Prostate gland (tissue), 2 donors: ENCODE measurements around the gene TCF7. TPM values are rescaled to one million over a fixed set of nuclear protein-coding genes. Genes with fewer than 3 reads are reported as not detected.

Experiments
- DNase-seq: peaks from one replicate; pipeline ENCODE4 v3.0.0-alpha.2; 2019; ENCODE audit warnings: low spot score
- H3K27ac ChIP-seq, 2 donors: fragments of 200-600 bp; sonication (generic); 2 replicates each; pipeline ENCODE4 v1.5.1; 2017 to 2019
- H3K27me3 ChIP-seq: fragments of 200-600 bp; sonication (generic); replicated peaks from 2 replicates; pipeline ENCODE4 v1.5.1; 2019; ENCODE audit not compliant: insufficient read depth
- H3K36me3 ChIP-seq, 2 donors: fragments of 200-600 bp; sonication (generic); 1 replicate in 1 of 2; 2 replicates in 1 of 2; pipeline versions ENCODE4 v1.5.1 to v1.8.1; 2017 to 2019
- H3K4me1 ChIP-seq: fragments of 200-600 bp; sonication (generic); replicated peaks from 2 replicates; pipeline ENCODE4 v1.5.1; 2019
- H3K4me3 ChIP-seq, 2 donors: fragments of 200-600 bp; sonication (generic); 2 replicates each; pipeline ENCODE4 v1.5.1; 2017 to 2019
- H3K9me3 ChIP-seq: fragments of 200-600 bp; sonication (generic); 2 replicates; pipeline ENCODE4 v1.5.1; 2017
- CTCF ChIP-seq, 4 experiments: fragments of 200-600 bp in 2 of 4; fragments of 450-650 bp in 2 of 4; sonication (generic) in 2 of 4; IDR thresholded peaks; 1 replicate in 3 of 4; 2 replicates in 1 of 4; pipeline ENCODE4 v1.5.1; 2016 to 2019; ENCODE audit warnings: antibody characterized with exemption in 4 of 4, mild to moderate bottlenecking in 2 of 4, moderate library complexity in 2 of 4
- POLR2A ChIP-seq: fragments of 450-650 bp; IDR thresholded peaks from one replicate; pipeline ENCODE4 v1.6.1; 2016; ENCODE audit warnings: antibody characterized with exemption, mild to moderate bottlenecking
- POLR2AphosphoS5 ChIP-seq: sonication (generic); formaldehyde crosslinking; IDR thresholded peaks from one replicate; pipeline ENCODE4 v1.6.1; 2017; ENCODE audit warnings: antibody characterized with exemption
- WGBS: methylation state at CpG from one replicate; pipeline ENCODE4 v1.1.5; 2018; 5-methylcytosine and 5-hydroxymethylcytosine counted together
- intact Hi-C: fragments of 100-400 bp; cut with DNase I; formaldehyde crosslinking; loops from one replicate; pipeline ENCODE4 v1.14.2; 2022
- total RNA-seq, 2 donors: library from RNA; depleted of rRNA; stranded (reverse); fragments of >200 nt; gene quantifications; one replicate each; pipeline ENCODE4 v1.1.0, GENCODE V29; 2016

The TCF7 gene
- total RNA-seq, 2 donors from 2014 or later = 8.1 to 9.8 TPM

GRCh38 chr5:134129411-134130238 lies 15.1 kb downstream of the TCF7 start:
- Histone ChIP-seq H3K27ac (no peak overlapping the region), H3K4me3 (no peak overlapping the region), H3K27me3 (no peaks in the 10 kb centered on the region), H3K4me1 (peaks cover 11% of the 10 kb centered on the region), H3K9me3 (no peaks in the 10 kb centered on the region), H3K36me3 (no peaks in the 10 kb centered on the region)
- intact Hi-C loops = no loop called here
- DNase-seq = no peak
- WGBS = 87% methylated on average over 25 of the region's 25 CpGs
- TF ChIP-seq POLR2A = no peak
- no peak for TF ChIP-seq POLR2AphosphoS5
- TF ChIP-seq CTCF (IDR thresholded peaks at IDR 0.05) = no peak

- DNase-seq = no peak
- Histone ChIP-seq H3K27ac (no peak overlapping the region), H3K27me3 (no peaks in the 10 kb centered on the region), H3K4me1 (peaks cover 9% of the 10 kb centered on the region), H3K4me3 (no peak overlapping the region), H3K9me3 (no peaks in the 10 kb centered on the region), H3K36me3 (no peaks in the 10 kb centered on the region)
- WGBS = 86% methylated on average over 8 of the region's 8 CpGs
- intact Hi-C loops = no loop called here
- TF ChIP-seq POLR2A (no peak), POLR2AphosphoS5 (no peak), CTCF (IDR thresholded peaks at IDR 0.05) (no peak)
Observed at GRCh38 chr5:134130239-134130945, 15.9 kb downstream of the TCF7 start.

GRCh38 chr5:134131165-134131564 lies 16.7 kb downstream of the TCF7 start:
- intact Hi-C loops = no loop called here
- H3K27ac ChIP-seq = no peak overlapping the region
- DNase-seq = no peak
- H3K4me1 ChIP-seq = peaks cover 8% of the 10 kb centered on the region
- TF ChIP-seq CTCF (IDR thresholded peaks at IDR 0.05) (no peak), POLR2AphosphoS5 (no peak), POLR2A (no peak)
- no peaks in the 10 kb centered on the region for H3K27me3 ChIP-seq
- H3K9me3 ChIP-seq = no peaks in the 10 kb centered on the region
- H3K36me3 ChIP-seq = no peaks in the 10 kb centered on the region
- no peak overlapping the region for H3K4me3 ChIP-seq
- 82% methylated on average over 3 of the region's 3 CpGs for whole genome bisulfite sequencing

- WGBS = 99% methylated on average over 7 of the region's 7 CpGs
- no peaks in the 10 kb centered on the region for H3K36me3 ChIP-seq
- H3K9me3 ChIP-seq = no peaks in the 10 kb centered on the region
- no peak overlapping the region for H3K4me3 ChIP-seq
- H3K4me1 ChIP-seq = peaks cover 8% of the 10 kb centered on the region
- H3K27ac ChIP-seq = peak overlapping the region in 1 of 2 donors; percentile 20
- no peak for DNase-seq
- TF ChIP-seq POLR2A = no peak
- TF ChIP-seq POLR2AphosphoS5 = no peak
- TF ChIP-seq CTCF (IDR thresholded peaks at IDR 0.05) = no peak
- intact Hi-C loops = no loop called here
- H3K27me3 ChIP-seq = no peaks in the 10 kb centered on the region
Observed at GRCh38 chr5:134131578-134132350, 17.3 kb downstream of the TCF7 start.
